Measurements from ENCODE around the gene RMI2. TPM values are rescaled to one million over a fixed set of nuclear protein-coding genes. Genes with fewer than 3 reads are reported as not detected.

RMI2 gene
- total and polyA plus RNA-seq, 11 donors, result 0.23 to 6.6 (median 0.76) TPM; not detected in 2

- H3K27me3 ChIP-seq, result peaks cover 0 to 3% (median 0%) of the 10 kb centered on the region in 9 donors
- H3K4me1 ChIP-seq, result peaks cover 0 to 7% (median 2%) of the 10 kb centered on the region in 12 donors
- H3K4me3 ChIP-seq, result no peak overlapping the region
- ATAC-seq (no peak), DNase-seq (peak in 2 of 5 donors; percentile 11 to 27)
- intact Hi-C loops (cut with DNase I), result loop anchor here in 6 of 10 donors (10.0 kb wide), 3 partner anchors 95 to 665 kb away; no protein-coding TSS in a partner anchor
- H3K36me3 ChIP-seq, result no peaks in the 10 kb centered on the region
- 85 to 90% (median 87%) methylated on average over 7 of the region's 7 CpGs for WGBS, 4 donors
- H3K9me3 ChIP-seq, result no peaks in the 10 kb centered on the region
- TF ChIP-seq, protein P1, sequence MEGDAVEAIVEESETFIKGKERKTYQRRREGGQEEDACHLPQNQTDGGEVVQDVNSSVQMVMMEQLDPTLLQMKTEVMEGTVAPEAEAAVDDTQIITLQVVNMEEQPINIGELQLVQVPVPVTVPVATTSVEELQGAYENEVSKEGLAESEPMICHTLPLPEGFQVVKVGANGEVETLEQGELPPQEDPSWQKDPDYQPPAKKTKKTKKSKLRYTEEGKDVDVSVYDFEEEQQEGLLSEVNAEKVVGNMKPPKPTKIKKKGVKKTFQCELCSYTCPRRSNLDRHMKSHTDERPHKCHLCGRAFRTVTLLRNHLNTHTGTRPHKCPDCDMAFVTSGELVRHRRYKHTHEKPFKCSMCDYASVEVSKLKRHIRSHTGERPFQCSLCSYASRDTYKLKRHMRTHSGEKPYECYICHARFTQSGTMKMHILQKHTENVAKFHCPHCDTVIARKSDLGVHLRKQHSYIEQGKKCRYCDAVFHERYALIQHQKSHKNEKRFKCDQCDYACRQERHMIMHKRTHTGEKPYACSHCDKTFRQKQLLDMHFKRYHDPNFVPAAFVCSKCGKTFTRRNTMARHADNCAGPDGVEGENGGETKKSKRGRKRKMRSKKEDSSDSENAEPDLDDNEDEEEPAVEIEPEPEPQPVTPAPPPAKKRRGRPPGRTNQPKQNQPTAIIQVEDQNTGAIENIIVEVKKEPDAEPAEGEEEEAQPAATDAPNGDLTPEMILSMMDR (IDR thresholded peaks at IDR 0.05), result no peak
- TF ChIP-seq POLR2A (IDR thresholded peaks at IDR 0.05), result no peak
- no peak overlapping the region for H3K27ac ChIP-seq
These were observed 54.8 kb downstream of the RMI2 start for GRCh38 chr16:11400076-11400475.

Small RNA genes lying within 50 kb of the gene (microRNA-seq; reads per million reads assigned to microRNA genes)
- gene MIR548H2, result 0 reads per million in 4 donors

Other genes starting within 250 kb of the RMI2 start
- 10 to 100 TPM in 1 of 9 donors, 1 to 10 TPM in 7, under 1 TPM in 1; 0.63 to 14.8 (median 2.7) TPM for gene SOCS1, start 89.3 kb upstream of the RMI2 start, total RNA-seq
- gene SOCS1, start 89.3 kb upstream of the RMI2 start, polyA plus RNA-seq, result 1 to 10 TPM; 2.9 to 9.1 TPM
- gene TNP2, start 76.1 kb upstream of the RMI2 start, total RNA-seq, result not detected
- gene TNP2, start 76.1 kb upstream of the RMI2 start, polyA plus RNA-seq, result not detected
- not detected for gene PRM3, start 71.8 kb upstream of the RMI2 start, total RNA-seq
- gene PRM3, start 71.8 kb upstream of the RMI2 start, polyA plus RNA-seq, result not detected
- gene PRM2, start 69.0 kb upstream of the RMI2 start, total RNA-seq, result not detected
- gene PRM2, start 69.0 kb upstream of the RMI2 start, polyA plus RNA-seq, result not detected
- not detected for gene PRM1, start 64.1 kb upstream of the RMI2 start, total RNA-seq
- not detected for gene PRM1, start 64.1 kb upstream of the RMI2 start, polyA plus RNA-seq
- gene LITAF, start 241.5 kb downstream of the RMI2 start, total RNA-seq, result 100 to 1,000 TPM in 1 of 9 donors, 10 to 100 TPM in 8; 34.1 to 133 (median 54.0) TPM
- 10 to 100 TPM; 12.2 to 32.5 TPM for gene LITAF, start 241.5 kb downstream of the RMI2 start, polyA plus RNA-seq